HCT116 (cell line): ENCODE data around the gene SERPINB8. TPM values are rescaled to one million over a fixed set of nuclear protein-coding genes. Genes with fewer than 3 reads are reported as not detected.

Source experiments
- ATAC-seq: fragments of 200-7000 bp; cut with Tn5 transposase; 2 replicates; pipeline ENCODE4 v1.9.1; 2020; ENCODE audit warnings: mild to moderate bottlenecking, moderate library complexity
- BruUV-seq: library from RNA; stranded (reverse); fragments of 400-500 nt; replicated peaks from 2 replicates; lab custom pipeline; 2021; lab: Mats Ljungman, UMichigan
- CTCF ChIA-PET: fragments of 300-600 bp; sonication (Branson Sonifier 250); formaldehyde crosslinking; loops from one replicate; lab custom pipeline; 2021; ENCODE audit warnings: antibody characterized with exemption; lab: Charles Lee
- POLR2A ChIA-PET: fragments of 300-600, 350-600 bp; sonication (Branson Sonifier 250); formaldehyde crosslinking; loops from one replicate; lab custom pipeline; 2021; ENCODE audit warnings: antibody characterized with exemption; lab: Charles Lee
- RAD21 ChIA-PET, 2 experiments: fragments of 300-600 bp; sonication (Branson Sonifier 250); formaldehyde crosslinking; loops; one replicate each; lab custom pipeline; 2023; ENCODE audit warnings: low total read pairs in 2 of 2; ENCODE audit not compliant: uncharacterized antibody in 2 of 2, unreplicated experiment in 2 of 2, low non-redundant PET in 1 of 2; lab: Charles Lee
- DNase-seq: peaks from one replicate; pipeline ENCODE4 v3.0.0-alpha.2; 2010; ENCODE audit warnings: low read depth, low spot score
- H2AFZ ChIP-seq: fragments of 200-600 bp; shearing (Covaris generic), sonication (generic); 2 replicates; pipeline ENCODE4 v1.6.1; 2017; ENCODE audit warnings: low read depth, mixed run types, mixed read lengths, antibody characterized with exemption, low read length; ENCODE audit not compliant: poor library complexity, severe bottlenecking
- H3K27ac ChIP-seq: 2 replicates; pipeline ENCODE4 v1.5.1; 2012; ENCODE audit warnings: low read depth, low read length
- H3K27me3 ChIP-seq: fragments of 200-600 bp; sonication (generic); 2 replicates; pipeline ENCODE4 v1.6.1; 2016; ENCODE audit warnings: mixed run types, low read length, mixed read lengths; ENCODE audit not compliant: insufficient read depth
- H3K36me3 ChIP-seq, 2 experiments: fragments of 200-500 bp in 1 of 2; fragments of 200-600 bp in 1 of 2; sonication (Bioruptor generic) in 1 of 2; sonication (generic) in 1 of 2; 2 replicates each; pipeline versions ENCODE4 v1.5.1 to v1.6.1; 2014 to 2016; ENCODE audit warnings: low read length in 2 of 2, inconsistent platforms in 1 of 2, mixed read lengths in 1 of 2, mixed run types in 1 of 2; ENCODE audit not compliant: insufficient read depth in 2 of 2, control insufficient read depth in 1 of 2
- H3K4me1 ChIP-seq, 2 experiments: fragments of 200-600 bp in 1 of 2; sonication (generic) in 1 of 2; 2 replicates each; pipeline versions ENCODE4 v1.5.1 to v1.6.1; 2012 to 2017; ENCODE audit warnings: low read length in 2 of 2, inconsistent platforms in 1 of 2, mild to moderate bottlenecking in 1 of 2, mixed read lengths in 1 of 2, mixed run types in 1 of 2, moderate library complexity in 1 of 2; ENCODE audit not compliant: insufficient read depth in 2 of 2, control insufficient read depth in 1 of 2
- H3K4me2 ChIP-seq: fragments of 200-600 bp; sonication (generic); 2 replicates; pipeline ENCODE4 v1.6.1; 2017; ENCODE audit warnings: mixed run types, low read length, mixed read lengths
- H3K4me3 ChIP-seq, 2 experiments: fragments of 200-600 bp in 1 of 2; sonication (generic) in 1 of 2; replicated peaks in 1 of 2; 2 replicates each; pipeline ENCODE4 v1.5.1; 2011 to 2016; ENCODE audit warnings: low read length in 2 of 2, control low read depth in 1 of 2, low read depth in 1 of 2, mild to moderate bottlenecking in 1 of 2, mixed read lengths in 1 of 2, mixed run types in 1 of 2
- H3K79me2 ChIP-seq: fragments of 200-600 bp; sonication (generic); 2 replicates; pipeline ENCODE4 v1.6.1; 2017; ENCODE audit warnings: mild to moderate bottlenecking, mixed run types, low read length, moderate library complexity, mixed read lengths; ENCODE audit not compliant: insufficient read depth
- H3K9ac ChIP-seq: fragments of 200-600 bp; sonication (generic); 2 replicates; pipeline ENCODE4 v1.6.1; 2016; ENCODE audit warnings: low read length, mixed read lengths
- H3K9me2 ChIP-seq: fragments of 200-600 bp; sonication (generic), shearing (Covaris generic); 2 replicates; pipeline ENCODE4 v1.6.1; 2017; ENCODE audit warnings: mixed run types, mild to moderate bottlenecking, moderate library complexity; ENCODE audit not compliant: insufficient read depth
- H3K9me3 ChIP-seq, 2 experiments: fragments of 200-500 bp in 1 of 2; fragments of 200-600 bp in 1 of 2; sonication (Bioruptor generic) in 1 of 2; sonication (generic) in 1 of 2; 2 replicates each; pipeline ENCODE4 v1.6.1; 2014 to 2017; ENCODE audit warnings: low read length in 2 of 2, mixed read lengths in 2 of 2, inconsistent platforms in 1 of 2, low read depth in 1 of 2, mild to moderate bottlenecking in 1 of 2, mixed run types in 1 of 2, moderate library complexity in 1 of 2; ENCODE audit not compliant: control insufficient read depth in 1 of 2, insufficient read depth in 1 of 2
- H4K20me1 ChIP-seq: fragments of 200-600 bp; sonication (generic), shearing (Covaris generic); 2 replicates; pipeline ENCODE4 v1.6.1; 2017; ENCODE audit warnings: mixed run types, mild to moderate bottlenecking, moderate library complexity; ENCODE audit not compliant: insufficient read depth
- CBX3 ChIP-seq: IDR thresholded peaks from 2 replicates; pipeline ENCODE4 v1.6.1; 2012; ENCODE audit warnings: low read depth
- CEBPB ChIP-seq: IDR thresholded peaks from 2 replicates; pipeline ENCODE4 v1.6.1; 2012; ENCODE audit warnings: low read depth
- EGR1 ChIP-seq: IDR thresholded peaks from 2 replicates; pipeline ENCODE4 v1.6.1; 2012; ENCODE audit warnings: low read depth
- ELF1 ChIP-seq: IDR thresholded peaks from 2 replicates; pipeline ENCODE4 v1.6.1; 2012; ENCODE audit warnings: low read depth, borderline replicate concordance
- EZH2 ChIP-seq: fragments of 200-600 bp; sonication (generic); IDR thresholded peaks from 2 replicates; pipeline ENCODE4 v1.6.1; 2017; ENCODE audit warnings: antibody characterized with exemption, mixed run types
- EZH2phosphoT487 ChIP-seq: fragments of 200-600 bp; IDR thresholded peaks from 2 replicates; pipeline ENCODE4 v1.6.1; 2018; ENCODE audit warnings: antibody characterized with exemption, borderline replicate concordance
- JUND ChIP-seq: IDR thresholded peaks from 2 replicates; pipeline ENCODE4 v1.6.1; 2012
- POLR2A ChIP-seq: IDR thresholded peaks from 2 replicates; pipeline ENCODE4 v1.7.0; 2011; ENCODE audit warnings: borderline replicate concordance; ENCODE audit not compliant: insufficient read depth, insufficient read length; ENCODE audit errors: extremely low read depth
- POLR2AphosphoS5 ChIP-seq: IDR thresholded peaks from 2 replicates; pipeline ENCODE4 v1.6.1; 2011; ENCODE audit warnings: mild to moderate bottlenecking, low read depth, low read length, moderate library complexity
- RAD21 ChIP-seq: IDR thresholded peaks from 2 replicates; pipeline ENCODE4 v1.6.1; 2012; ENCODE audit warnings: low read depth, mild to moderate bottlenecking
- SIN3A ChIP-seq: IDR thresholded peaks from 2 replicates; pipeline ENCODE4 v1.6.1; 2012; ENCODE audit warnings: low read depth
- SP1 ChIP-seq: IDR thresholded peaks from 2 replicates; pipeline ENCODE4 v1.6.1; 2012; ENCODE audit warnings: low read depth
- SRF ChIP-seq: IDR thresholded peaks from 2 replicates; pipeline ENCODE4 v1.6.1; 2012; ENCODE audit warnings: low read depth
- TCF7L2 ChIP-seq: IDR thresholded peaks from 2 replicates; pipeline ENCODE4 v1.7.0; 2011; ENCODE audit warnings: borderline replicate concordance, inconsistent platforms; ENCODE audit not compliant: insufficient read depth, insufficient read length; ENCODE audit errors: extremely low read depth
- YY1 ChIP-seq: IDR thresholded peaks from 2 replicates; pipeline ENCODE4 v1.6.1; 2011; ENCODE audit warnings: low read length, low read depth, moderate library complexity, mild to moderate bottlenecking; ENCODE audit not compliant: insufficient replicate concordance; ENCODE audit errors: extremely low read depth
- ZFX ChIP-seq: fragments of 450-650 bp; IDR thresholded peaks from 2 replicates; pipeline ENCODE4 v1.6.1; 2017
- intact Hi-C: fragments of 100-400 bp; cut with micrococcal nuclease; formaldehyde crosslinking; loops from 2 replicates; pipeline ENCODE4 v1.10.0; 2022
- total RNA-seq: library from RNA; stranded (reverse); gene quantifications from one replicate; pipeline ENCODE4 v1.2.1, GENCODE V29; 2021; ENCODE audit not compliant: unreplicated experiment
- TF ChIP-seq, protein P1 (sequence below): IDR thresholded peaks from 2 replicates; pipeline ENCODE4 v1.6.1; 2012
- TF ChIP-seq, protein P2 (sequence below): IDR thresholded peaks from 2 replicates; pipeline ENCODE4 v1.6.1; 2012; ENCODE audit warnings: low read depth
- TF ChIP-seq, protein P3 (sequence below): IDR thresholded peaks from 2 replicates; pipeline ENCODE4 v1.6.1; 2012

Gene SERPINB8
- total RNA-seq, 1 experiment from 2014 or later, result 5.9 TPM

DNA sequence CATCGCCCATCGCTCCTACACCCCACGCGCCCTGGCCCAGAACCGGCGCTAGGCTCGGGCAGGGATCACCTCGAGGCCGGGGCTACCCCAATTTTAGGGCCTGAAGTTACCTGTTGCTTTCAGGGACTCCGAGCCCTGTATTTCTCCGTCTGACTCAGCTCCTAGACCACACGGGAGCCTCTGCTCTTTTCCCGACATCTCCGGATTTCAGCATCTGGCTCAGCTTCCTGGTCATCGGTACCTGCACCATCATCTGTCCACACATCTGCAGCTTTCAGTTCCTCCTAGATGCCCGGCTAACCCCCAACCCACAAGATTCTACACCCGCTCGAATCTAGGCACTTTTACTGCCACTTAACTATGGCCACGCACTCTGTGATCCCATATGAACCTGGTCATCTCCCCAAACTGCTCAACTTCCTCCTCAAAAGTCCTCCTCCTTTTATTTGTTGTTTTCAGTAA is 32.9 kb upstream of the SERPINB8 start:
- no TSS peak for BruUV-seq
- Histone ChIP-seq H3K9me3 (no peaks in the 10 kb centered on the region), H3K27me3 (no peaks in the 10 kb centered on the region), H3K27ac (no peak overlapping the region), H3K9ac (no peak overlapping the region), H3K79me2 (no peaks in the 10 kb centered on the region), H3K4me1 (peaks cover 0 to 10% of the 10 kb centered on the region in 2 experiments; a peak in 1 of 4 replicates), H3K4me3 (no peak overlapping the region), H2AFZ (no peak overlapping the region), H3K9me2 (no peaks in the 10 kb centered on the region), H3K36me3 (no peaks in the 10 kb centered on the region), H4K20me1 (no peaks in the 10 kb centered on the region), H3K4me2 (no peak overlapping the region)
- DNase-seq (no peak), ATAC-seq (no peak)
- ChIA-PET POLR2A (no interaction called here), RAD21 (interaction anchor here in 1 of 2 experiments (0.9 kb wide), 1 partner anchor 330 kb away, joined by 3 read pairs; no protein-coding TSS in a partner anchor), CTCF (interaction anchor here (1.2 to 1.8 kb wide), 7 partner anchors 14 to 57 kb away, joined by 3 to 5 read pairs (median 4); partner anchors contain the start of gene SERPINB2)
- TF ChIP-seq EZH2, result no peak
- no peak for TF ChIP-seq EZH2phosphoT487
- no peak for TF ChIP-seq SP1
- no peak for TF ChIP-seq RAD21
- TF ChIP-seq, protein P1, sequence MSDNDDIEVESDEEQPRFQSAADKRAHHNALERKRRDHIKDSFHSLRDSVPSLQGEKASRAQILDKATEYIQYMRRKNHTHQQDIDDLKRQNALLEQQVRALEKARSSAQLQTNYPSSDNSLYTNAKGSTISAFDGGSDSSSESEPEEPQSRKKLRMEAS, result no peak
- no peak for TF ChIP-seq TCF7L2
- no peak for TF ChIP-seq ELF1
- no peak for TF ChIP-seq JUND
- TF ChIP-seq SRF, result no peak
- TF ChIP-seq, protein P2, sequence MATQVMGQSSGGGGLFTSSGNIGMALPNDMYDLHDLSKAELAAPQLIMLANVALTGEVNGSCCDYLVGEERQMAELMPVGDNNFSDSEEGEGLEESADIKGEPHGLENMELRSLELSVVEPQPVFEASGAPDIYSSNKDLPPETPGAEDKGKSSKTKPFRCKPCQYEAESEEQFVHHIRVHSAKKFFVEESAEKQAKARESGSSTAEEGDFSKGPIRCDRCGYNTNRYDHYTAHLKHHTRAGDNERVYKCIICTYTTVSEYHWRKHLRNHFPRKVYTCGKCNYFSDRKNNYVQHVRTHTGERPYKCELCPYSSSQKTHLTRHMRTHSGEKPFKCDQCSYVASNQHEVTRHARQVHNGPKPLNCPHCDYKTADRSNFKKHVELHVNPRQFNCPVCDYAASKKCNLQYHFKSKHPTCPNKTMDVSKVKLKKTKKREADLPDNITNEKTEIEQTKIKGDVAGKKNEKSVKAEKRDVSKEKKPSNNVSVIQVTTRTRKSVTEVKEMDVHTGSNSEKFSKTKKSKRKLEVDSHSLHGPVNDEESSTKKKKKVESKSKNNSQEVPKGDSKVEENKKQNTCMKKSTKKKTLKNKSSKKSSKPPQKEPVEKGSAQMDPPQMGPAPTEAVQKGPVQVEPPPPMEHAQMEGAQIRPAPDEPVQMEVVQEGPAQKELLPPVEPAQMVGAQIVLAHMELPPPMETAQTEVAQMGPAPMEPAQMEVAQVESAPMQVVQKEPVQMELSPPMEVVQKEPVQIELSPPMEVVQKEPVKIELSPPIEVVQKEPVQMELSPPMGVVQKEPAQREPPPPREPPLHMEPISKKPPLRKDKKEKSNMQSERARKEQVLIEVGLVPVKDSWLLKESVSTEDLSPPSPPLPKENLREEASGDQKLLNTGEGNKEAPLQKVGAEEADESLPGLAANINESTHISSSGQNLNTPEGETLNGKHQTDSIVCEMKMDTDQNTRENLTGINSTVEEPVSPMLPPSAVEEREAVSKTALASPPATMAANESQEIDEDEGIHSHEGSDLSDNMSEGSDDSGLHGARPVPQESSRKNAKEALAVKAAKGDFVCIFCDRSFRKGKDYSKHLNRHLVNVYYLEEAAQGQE, result no peak
- TF ChIP-seq ZFX, result no peak
- TF ChIP-seq YY1, result no peak
- TF ChIP-seq, protein P3, sequence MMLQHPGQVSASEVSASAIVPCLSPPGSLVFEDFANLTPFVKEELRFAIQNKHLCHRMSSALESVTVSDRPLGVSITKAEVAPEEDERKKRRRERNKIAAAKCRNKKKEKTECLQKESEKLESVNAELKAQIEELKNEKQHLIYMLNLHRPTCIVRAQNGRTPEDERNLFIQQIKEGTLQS, result no peak
- no peak for TF ChIP-seq CEBPB
- TF ChIP-seq POLR2AphosphoS5, result no peak
- TF ChIP-seq POLR2A, result no peak
- no peak for TF ChIP-seq CBX3
- no peak for TF ChIP-seq EGR1
- no peak for TF ChIP-seq SIN3A
- intact Hi-C loops, result loop anchor here (1.0 to 2.0 kb wide), 3 partner anchors 87 to 426 kb away; no protein-coding TSS in a partner anchor
